Sigmoid colon (tissue), 7 donors: ENCODE data around the gene GPR139. TPM values are rescaled to one million over a fixed set of nuclear protein-coding genes. Genes with fewer than 3 reads are reported as not detected.

Experiments used
- DNase-seq: peaks from one replicate; pipeline ENCODE4 v3.0.0-alpha.2; 2019
- H3K27ac ChIP-seq, 4 donors: fragments of 200-600 bp; sonication (generic); one replicate each; pipeline ENCODE4 v1.5.1; 2016 to 2019; ENCODE audit warnings: mild to moderate bottlenecking in 1 of 4
- H3K27me3 ChIP-seq, 3 donors: fragments of 200-600 bp; sonication (generic); one replicate each; pipeline ENCODE4 v1.5.1; 2019; ENCODE audit warnings: mild to moderate bottlenecking in 1 of 3
- H3K36me3 ChIP-seq, 4 donors: fragments of 200-600 bp; sonication (generic); one replicate each; pipeline ENCODE4 v1.5.1; 2016 to 2019
- H3K4me1 ChIP-seq, 4 donors: fragments of 200-600 bp; sonication (generic); one replicate each; pipeline ENCODE4 v1.5.1; 2017 to 2019
- H3K4me3 ChIP-seq, 4 donors: fragments of 200-600 bp; sonication (generic); one replicate each; pipeline ENCODE4 v1.5.1; 2017 to 2019; ENCODE audit warnings: mild to moderate bottlenecking in 2 of 4, moderate library complexity in 1 of 4
- H3K9me3 ChIP-seq, 4 donors: fragments of 200-600 bp in 3 of 4; sonication (generic) in 3 of 4; one replicate each; pipeline versions ENCODE4 v1.5.1 to v1.6.1; 2013 to 2019
- CTCF ChIP-seq, 4 experiments: fragments of 450-650 bp in 3 of 4; fragments of 200-600 bp in 1 of 4; IDR thresholded peaks; one replicate each; pipeline ENCODE4 v1.5.1; 2016 to 2019; ENCODE audit warnings: antibody characterized with exemption in 4 of 4, mild to moderate bottlenecking in 3 of 4, moderate library complexity in 2 of 4
- EP300 ChIP-seq, 4 donors: sonication (generic); formaldehyde crosslinking; IDR thresholded peaks; one replicate each; pipeline ENCODE4 v1.6.1; 2017; ENCODE audit warnings: antibody characterized with exemption in 4 of 4
- POLR2A ChIP-seq, 2 donors: fragments of 450-650 bp; IDR thresholded peaks; one replicate each; pipeline ENCODE4 v1.6.1; 2016; ENCODE audit warnings: antibody characterized with exemption in 2 of 2, mild to moderate bottlenecking in 2 of 2, moderate library complexity in 2 of 2
- POLR2AphosphoS5 ChIP-seq, 4 donors: sonication (generic); formaldehyde crosslinking; IDR thresholded peaks; one replicate each; pipeline ENCODE4 v1.6.1; 2017; ENCODE audit warnings: antibody characterized with exemption in 4 of 4
- WGBS, 2 donors: extraction: QIAGEN DNeasy Blood & Tissue Kit; methylation state at CpG; one replicate each; pipeline ENCODE4 v1.1.7; 2013; 5-methylcytosine and 5-hydroxymethylcytosine counted together
- intact Hi-C: fragments of 100-400 bp; cut with DNase I; formaldehyde crosslinking; loops from one replicate; pipeline ENCODE4 v1.15.1; 2023
- polyA plus RNA-seq, 3 donors: library from polyadenylated mRNA; stranded (reverse); fragments of 200-250 nt; gene quantifications; one replicate each; pipeline ENCODE4 v1.2.3, GENCODE V29; 2013
- total RNA-seq, 4 donors: library from RNA; depleted of rRNA; stranded (reverse); fragments of >200 nt; gene quantifications; one replicate each; pipeline ENCODE4 v1.1.0, GENCODE V29; 2016
- donor health status: healthy with polysubstance abuse.
- donor health status: Bipolar disorder and iron deficiency.
- donor health status: healthy.

GPR139 gene
- total and polyA plus RNA-seq, 7 donors = not detected

DNA sequence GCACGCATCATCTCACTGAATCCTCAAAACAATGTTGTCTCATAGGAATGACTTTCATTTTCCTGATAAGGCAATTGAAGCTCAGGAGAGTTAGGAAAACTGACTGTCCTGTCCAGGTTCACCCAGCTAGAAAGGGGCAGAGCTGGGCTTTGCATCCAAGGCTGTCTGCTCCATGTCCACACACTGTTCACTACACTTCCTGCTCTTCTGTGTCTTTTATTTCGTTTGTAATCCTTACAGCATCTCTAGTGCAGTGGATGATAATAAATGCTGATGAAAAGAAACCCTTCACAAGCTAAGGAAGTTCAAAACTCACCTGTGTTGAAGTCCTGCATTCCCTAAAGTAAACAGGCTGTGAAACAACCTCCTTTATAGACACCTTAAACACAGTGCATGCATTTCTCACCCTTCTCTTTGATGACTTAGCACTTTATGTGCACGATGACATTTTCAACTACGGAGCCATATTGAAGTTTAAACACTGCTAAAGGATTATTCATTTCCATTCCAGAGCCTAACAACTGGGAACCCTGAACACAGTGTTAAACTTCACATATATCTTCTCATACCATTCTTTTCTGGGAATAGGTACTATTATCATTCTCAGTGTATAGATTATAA is 31.0 kb upstream of the GPR139 start:
- no peak for DNase-seq
- Histone ChIP-seq H3K9me3 (peaks cover 0 to 3% (median 0%) of the 10 kb centered on the region in 4 donors), H3K4me1 (no peaks in the 10 kb centered on the region), H3K27me3 (no peaks in the 10 kb centered on the region), H3K27ac (no peak overlapping the region), H3K36me3 (no peaks in the 10 kb centered on the region), H3K4me3 (no peak overlapping the region)
- 34 to 70% methylated on average over 4 of the region's 4 CpGs for WGBS, 2 donors
- intact Hi-C loops = no loop called here
- TF ChIP-seq POLR2AphosphoS5 (IDR thresholded peaks at IDR 0.05) (no peak), CTCF (IDR thresholded peaks at IDR 0.05) (no peak), EP300 (IDR thresholded peaks at IDR 0.05) (no peak), POLR2A (IDR thresholded peaks at IDR 0.05) (no peak)

GRCh38 chr16:20102521-20102920 is 28.8 kb upstream of the GPR139 start:
- H3K27ac ChIP-seq = no peak overlapping the region
- H3K9me3 ChIP-seq = peaks cover 0 to 3% (median 0%) of the 10 kb centered on the region in 4 donors
- 75 to 79% methylated on average over 1 of the region's 1 CpG for WGBS, 2 donors
- H3K27me3 ChIP-seq = no peaks in the 10 kb centered on the region
- H3K4me1 ChIP-seq = no peaks in the 10 kb centered on the region
- no peak overlapping the region for H3K4me3 ChIP-seq
- no peak for DNase-seq
- no peaks in the 10 kb centered on the region for H3K36me3 ChIP-seq
- no peak for TF ChIP-seq POLR2AphosphoS5 (IDR thresholded peaks at IDR 0.05)
- intact Hi-C loops = no loop called here

GRCh38 chr16:20102021-20102420 is 28.3 kb upstream of the GPR139 start:
- no peak for TF ChIP-seq POLR2AphosphoS5 (IDR thresholded peaks at IDR 0.05)
- TF ChIP-seq EP300 (IDR thresholded peaks at IDR 0.05) = no peak
- TF ChIP-seq POLR2A (IDR thresholded peaks at IDR 0.05) = no peak
- no peak for TF ChIP-seq CTCF (IDR thresholded peaks at IDR 0.05)
- no peak overlapping the region for H3K4me3 ChIP-seq
- H3K27ac ChIP-seq = no peak overlapping the region
- H3K9me3 ChIP-seq = peaks cover 0 to 3% (median 0%) of the 10 kb centered on the region in 4 donors
- intact Hi-C loops = no loop called here
- 23 to 61% methylated on average over 2 of the region's 2 CpGs for WGBS, 2 donors
- no peaks in the 10 kb centered on the region for H3K4me1 ChIP-seq
- no peaks in the 10 kb centered on the region for H3K27me3 ChIP-seq
- no peak for DNase-seq
- H3K36me3 ChIP-seq = no peaks in the 10 kb centered on the region

DNA sequence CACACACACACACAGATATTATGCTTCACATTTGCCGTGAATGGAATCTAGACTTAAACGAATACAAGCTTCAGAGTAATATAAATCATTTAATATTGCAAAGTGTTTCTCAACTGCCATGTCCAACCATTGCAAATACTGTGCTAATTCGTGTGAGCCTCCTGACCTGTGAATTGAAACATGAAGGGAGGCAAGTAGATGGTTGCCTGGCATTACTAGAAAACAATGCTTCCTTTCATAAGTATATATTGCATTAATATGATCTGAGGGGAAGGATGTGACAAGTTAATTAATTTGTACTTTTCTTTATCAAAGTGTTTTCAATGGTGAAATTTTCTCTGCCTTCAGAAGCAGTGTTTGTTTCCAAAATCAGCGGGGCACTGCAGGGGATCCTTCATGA is 25.7 kb upstream of the GPR139 start:
- H3K4me1 ChIP-seq = no peaks in the 10 kb centered on the region
- H3K4me3 ChIP-seq = no peak overlapping the region
- H3K27ac ChIP-seq = no peak overlapping the region
- DNase-seq = no peak
- H3K27me3 ChIP-seq = no peaks in the 10 kb centered on the region
- TF ChIP-seq POLR2A (IDR thresholded peaks at IDR 0.05) (no peak), CTCF (IDR thresholded peaks at IDR 0.05) (no peak), EP300 (IDR thresholded peaks at IDR 0.05) (no peak), POLR2AphosphoS5 (IDR thresholded peaks at IDR 0.05) (no peak)
- intact Hi-C loops = no loop called here
- no peaks in the 10 kb centered on the region for H3K36me3 ChIP-seq
- whole genome bisulfite sequencing, 2 donors = 67 to 70% methylated on average over 4 of the region's 4 CpGs
- peaks cover 0 to 3% (median 0%) of the 10 kb centered on the region in 4 donors for H3K9me3 ChIP-seq

DNA sequence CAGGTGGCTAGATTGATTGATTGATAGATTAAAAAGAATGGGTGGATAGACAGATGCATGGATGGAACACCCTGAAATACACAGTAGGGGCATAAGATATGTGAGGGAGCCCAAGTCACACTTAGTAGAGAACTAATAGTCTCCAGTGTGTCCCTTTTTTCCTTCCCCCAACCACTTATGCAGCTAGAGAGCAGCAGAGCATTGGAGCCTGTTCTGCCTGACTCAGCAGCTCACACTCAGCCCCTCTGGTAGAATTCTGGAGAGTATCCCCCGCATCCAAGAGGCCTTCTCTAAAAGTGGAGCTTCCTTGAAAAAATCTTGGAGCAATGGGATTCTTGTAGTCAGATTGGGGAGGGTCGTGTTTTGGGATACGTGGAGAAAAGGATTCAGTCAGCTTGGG is 20.5 kb upstream of the GPR139 start:
- H3K9me3 ChIP-seq = peaks cover 0 to 4% (median 0%) of the 10 kb centered on the region in 4 donors
- no peak overlapping the region for H3K27ac ChIP-seq
- intact Hi-C loops = no loop called here
- no peak for DNase-seq
- H3K4me1 ChIP-seq = no peaks in the 10 kb centered on the region
- no peak overlapping the region for H3K4me3 ChIP-seq
- H3K36me3 ChIP-seq = no peaks in the 10 kb centered on the region
- no peaks in the 10 kb centered on the region for H3K27me3 ChIP-seq
- TF ChIP-seq CTCF (IDR thresholded peaks at IDR 0.05) (no peak), POLR2AphosphoS5 (IDR thresholded peaks at IDR 0.05) (no peak), POLR2A (IDR thresholded peaks at IDR 0.05) (no peak), EP300 (IDR thresholded peaks at IDR 0.05) (no peak)
- WGBS, 2 donors = 51 to 53% methylated on average over 3 of the region's 3 CpGs
